IPS DF 6.9 (cell line): Measurements from ENCODE around the gene HOXB6.

Experiments
- DNase-seq: peaks from one replicate; pipeline ENCODE4 v3.0.0-alpha.2; 2013; ENCODE audit warnings: low read depth, low spot score
- H3K27ac ChIP-seq: one replicate; pipeline ENCODE4 v1.5.1; 2013; ENCODE audit warnings: low read length, control low read depth
- H3K27me3 ChIP-seq: 2 replicates; pipeline ENCODE4 v1.6.1; 2013; ENCODE audit warnings: mild to moderate bottlenecking, low read length; ENCODE audit not compliant: control insufficient read depth, insufficient read depth
- H3K36me3 ChIP-seq: 2 replicates; pipeline ENCODE4 v1.6.1; 2013; ENCODE audit warnings: low read length; ENCODE audit not compliant: control insufficient read depth, insufficient read depth
- H3K4me1 ChIP-seq: 2 replicates; pipeline ENCODE4 v1.6.1; 2013; ENCODE audit warnings: low read length; ENCODE audit not compliant: control insufficient read depth, insufficient read depth
- H3K4me3 ChIP-seq: 2 replicates; pipeline ENCODE4 v1.5.1; 2013; ENCODE audit warnings: mild to moderate bottlenecking, low read length
- H3K9me3 ChIP-seq: 2 replicates; pipeline ENCODE4 v1.6.1; 2013; ENCODE audit warnings: low read length, inconsistent platforms; ENCODE audit not compliant: control insufficient read depth, insufficient read depth
- WGBS: extraction: QIAGEN DNeasy Blood & Tissue Kit; methylation state at CpG from one replicate; pipeline ENCODE4 v1.1.7; 2013; ENCODE audit warnings: mixed read lengths, missing lambda C conversion rate; ENCODE audit not compliant: insufficient read length, insufficient coverage; 5-methylcytosine and 5-hydroxymethylcytosine counted together

The HOXB6 gene

GRCh38 chr17:48597778-48598631 is 6.8 kb downstream of the HOXB6 start:
- peaks cover 4% of the 10 kb centered on the region; the same call in 1 of the 2 replicates for H3K4me1 ChIP-seq
- H3K9me3 ChIP-seq: no peaks in the 10 kb centered on the region
- no peak for DNase-seq
- no CpG with 5 or more reads among the region's 68 CpGs for whole genome bisulfite sequencing
- peaks cover 96% of the 10 kb centered on the region for H3K27me3 ChIP-seq
- no peak overlapping the region for H3K4me3 ChIP-seq
- H3K27ac ChIP-seq: no peak overlapping the region
- H3K36me3 ChIP-seq: no peaks in the 10 kb centered on the region

- peaks cover 96% of the 10 kb centered on the region for H3K27me3 ChIP-seq
- WGBS: no CpG with 5 or more reads among the region's 16 CpGs
Observed at GRCh38 chr17:48597528-48597777, 7.3 kb downstream of the HOXB6 start.

GRCh38 chr17:48596735-48597527 is 7.9 kb downstream of the HOXB6 start:
- H3K27me3 ChIP-seq: peaks cover 96% of the 10 kb centered on the region
- H3K9me3 ChIP-seq: no peaks in the 10 kb centered on the region
- H3K4me1 ChIP-seq: peaks cover 4% of the 10 kb centered on the region; the same call in 1 of the 2 replicates
- DNase-seq: no peak
- no CpG with 5 or more reads among the region's 26 CpGs for WGBS
- no peaks in the 10 kb centered on the region for H3K36me3 ChIP-seq
- H3K27ac ChIP-seq: no peak overlapping the region
- H3K4me3 ChIP-seq: no peak overlapping the region

More at GRCh38 chr17:48597528-48597777, 7.3 kb downstream of the HOXB6 start:
- DNase-seq: no peak
- no peak overlapping the region for H3K27ac ChIP-seq
- peaks cover 4% of the 10 kb centered on the region; the same call in 1 of the 2 replicates for H3K4me1 ChIP-seq
- no peaks in the 10 kb centered on the region for H3K36me3 ChIP-seq
- no peaks in the 10 kb centered on the region for H3K9me3 ChIP-seq
- no peak overlapping the region for H3K4me3 ChIP-seq

GRCh38 chr17:48596000-48596734 is 8.6 kb downstream of the HOXB6 start:
- Histone ChIP-seq H3K4me3 (no peak overlapping the region), H3K9me3 (no peaks in the 10 kb centered on the region), H3K27ac (no peak overlapping the region), H3K36me3 (no peaks in the 10 kb centered on the region), H3K27me3 (peaks cover 96% of the 10 kb centered on the region), H3K4me1 (0 out of 2 replicates have a peak, but pooled peaks cover 4% of the 10 kb centered on the region)
- WGBS: no CpG with 5 or more reads among the region's 54 CpGs
- no peak for DNase-seq

- H3K4me3 ChIP-seq: no peak overlapping the region
Observed at GRCh38 chr17:48595278-48595999, 9.3 kb downstream of the HOXB6 start.

GRCh38 chr17:48594538-48595277 is 10.1 kb downstream of the HOXB6 start:
- Histone ChIP-seq H3K36me3 (no peaks in the 10 kb centered on the region), H3K4me3 (no peak overlapping the region), H3K4me1 (peaks cover 5% of the 10 kb centered on the region; the same call in 1 of the 2 replicates), H3K9me3 (no peaks in the 10 kb centered on the region), H3K27ac (no peak overlapping the region), H3K27me3 (peaks cover 96% of the 10 kb centered on the region)
- no peak for DNase-seq
- WGBS: no CpG with 5 or more reads among the region's 25 CpGs

More at GRCh38 chr17:48595278-48595999, 9.3 kb downstream of the HOXB6 start:
- Histone ChIP-seq H3K36me3 (no peaks in the 10 kb centered on the region), H3K9me3 (no peaks in the 10 kb centered on the region), H3K27me3 (peaks cover 96% of the 10 kb centered on the region), H3K4me1 (peaks cover 4% of the 10 kb centered on the region; the same call in 1 of the 2 replicates), H3K27ac (no peak overlapping the region)
- no CpG with 5 or more reads among the region's 25 CpGs for WGBS
- DNase-seq: no peak

- H3K9me3 ChIP-seq: no peaks in the 10 kb centered on the region
- DNase-seq: no peak
- H3K36me3 ChIP-seq: no peaks in the 10 kb centered on the region
- WGBS: no CpG with 5 or more reads among the region's 37 CpGs
- H3K27ac ChIP-seq: no peak overlapping the region
- no peak overlapping the region for H3K4me3 ChIP-seq
- H3K27me3 ChIP-seq: peaks cover 96% of the 10 kb centered on the region
- peaks cover 5% of the 10 kb centered on the region; the same call in 1 of the 2 replicates for H3K4me1 ChIP-seq
Observed at GRCh38 chr17:48593840-48594537, 10.8 kb downstream of the HOXB6 start.

GRCh38 chr17:48593126-48593829 is 11.5 kb downstream of the HOXB6 start, which contains the start of gene HOXB5:
Gene HOXB5, minus strand, starts transcription at chr17:48593779. Its CDS starts 97 bp downstream, at chr17:48593682.
- Histone ChIP-seq H3K27ac (no peak within 1 kb of the TSS), H3K4me3 (no peak within 1 kb of the TSS), H3K9me3 (no peaks in the 10 kb centered on the region), H3K4me1 (peaks cover 5% of the 10 kb centered on the region; the same call in 1 of the 2 replicates), H3K27me3 (peaks cover 96% of the 10 kb centered on the region), H3K36me3 (no peaks in the 10 kb centered on the region)
- DNase-seq: no peak
- no CpG with 5 or more reads among the region's 50 CpGs for WGBS
